Trophoblast cell (in vitro differentiated cells and primary cell): ENCODE data around the gene ALKBH4. TPM values are rescaled to one million over a fixed set of nuclear protein-coding genes. Genes with fewer than 3 reads are reported as not detected.
"Not testable (repeated sequence)": the region's sequence is repeated elsewhere in the genome, so short reads cannot be mapped to it uniquely, and the experiment has no call there.

ENCODE experiments used
- DNase-seq, 2 donors: peaks; one replicate each; pipeline ENCODE4 v3.0.0-alpha.2; 2016
- H2AFZ ChIP-seq: 2 replicates; pipeline ENCODE4 v1.6.1; 2013; ENCODE audit warnings: low read length, moderate library complexity, mild to moderate bottlenecking; ENCODE audit not compliant: insufficient read depth, poor library complexity
- H2AK5ac ChIP-seq: 2 replicates; pipeline ENCODE4 v1.6.1; 2013; ENCODE audit warnings: mild to moderate bottlenecking, low read length
- H2BK120ac ChIP-seq: 2 replicates; pipeline ENCODE4 v1.6.1; 2013; ENCODE audit warnings: low read length, mild to moderate bottlenecking, moderate library complexity; ENCODE audit not compliant: insufficient read depth, poor library complexity
- H2BK12ac ChIP-seq: 2 replicates; pipeline ENCODE4 v1.6.1; 2013; ENCODE audit warnings: mild to moderate bottlenecking, low read length, moderate library complexity
- H2BK5ac ChIP-seq: 2 replicates; pipeline ENCODE4 v1.6.1; 2013; ENCODE audit warnings: low read length, low read depth, moderate library complexity, mild to moderate bottlenecking; ENCODE audit not compliant: poor library complexity
- H3K14ac ChIP-seq: 2 replicates; pipeline ENCODE4 v1.6.1; 2013; ENCODE audit warnings: mild to moderate bottlenecking, low read length
- H3K18ac ChIP-seq: 2 replicates; pipeline ENCODE4 v1.6.1; 2013; ENCODE audit warnings: mild to moderate bottlenecking, low read length
- H3K23ac ChIP-seq: 2 replicates; pipeline ENCODE4 v1.6.1; 2013; ENCODE audit warnings: low read length
- H3K27ac ChIP-seq: 2 replicates; pipeline ENCODE4 v1.5.1; 2013; ENCODE audit warnings: low read depth, mild to moderate bottlenecking, inconsistent platforms, low read length, moderate library complexity
- H3K27me3 ChIP-seq: 2 replicates; pipeline ENCODE4 v1.6.1; 2013; ENCODE audit warnings: inconsistent platforms, mild to moderate bottlenecking, low read length, moderate library complexity; ENCODE audit not compliant: insufficient read depth
- H3K36me3 ChIP-seq, 2 experiments: 1 replicate in 1 of 2; 2 replicates in 1 of 2; pipeline ENCODE4 v1.6.1; 2013; ENCODE audit warnings: low read length in 2 of 2, mild to moderate bottlenecking in 2 of 2, moderate library complexity in 1 of 2; ENCODE audit not compliant: insufficient read depth in 2 of 2, control insufficient read depth in 1 of 2
- H3K4ac ChIP-seq: 2 replicates; pipeline ENCODE4 v1.6.1; 2013; ENCODE audit warnings: low read depth, mild to moderate bottlenecking, low read length, moderate library complexity
- H3K4me1 ChIP-seq, 2 experiments: 1 replicate in 1 of 2; 2 replicates in 1 of 2; pipeline ENCODE4 v1.6.1; 2013; ENCODE audit warnings: low read length in 2 of 2, mild to moderate bottlenecking in 2 of 2, moderate library complexity in 1 of 2; ENCODE audit not compliant: insufficient read depth in 2 of 2, control insufficient read depth in 1 of 2
- H3K4me2 ChIP-seq: 2 replicates; pipeline ENCODE4 v1.6.1; 2013; ENCODE audit warnings: inconsistent platforms, mild to moderate bottlenecking, low read length, moderate library complexity
- H3K4me3 ChIP-seq: 2 replicates; pipeline ENCODE4 v1.5.1; 2013; ENCODE audit warnings: mild to moderate bottlenecking, low read depth, low read length, inconsistent platforms
- H3K79me1 ChIP-seq: one replicate; pipeline ENCODE4 v1.6.1; 2013; ENCODE audit warnings: low read length
- H3K79me2 ChIP-seq: 2 replicates; pipeline ENCODE4 v1.6.1; 2013; ENCODE audit warnings: low read length, mild to moderate bottlenecking; ENCODE audit not compliant: control insufficient read depth, insufficient read depth, poor library complexity
- H3K9ac ChIP-seq: 2 replicates; pipeline ENCODE4 v1.6.1; 2013; ENCODE audit warnings: mild to moderate bottlenecking, low read length
- H3K9me3 ChIP-seq: 2 replicates; pipeline ENCODE4 v1.6.1; 2013; ENCODE audit warnings: low read depth, mild to moderate bottlenecking, control low read depth, inconsistent platforms, low read length; ENCODE audit not compliant: insufficient read depth
- H4K12ac ChIP-seq: 2 replicates; pipeline ENCODE4 v1.6.1; 2013; ENCODE audit warnings: low read depth, mild to moderate bottlenecking, low read length, moderate library complexity
- H4K8ac ChIP-seq: 2 replicates; pipeline ENCODE4 v1.6.1; 2013; ENCODE audit warnings: low read depth, mild to moderate bottlenecking, low read length, moderate library complexity
- H4K91ac ChIP-seq: one replicate; pipeline ENCODE4 v1.6.1; 2013; ENCODE audit warnings: low read depth, mild to moderate bottlenecking, low read length, moderate library complexity
- WGBS: extraction: QIAGEN DNeasy Blood & Tissue Kit; methylation state at CpG from one replicate; pipeline ENCODE4 v1.1.7; 2013; ENCODE audit warnings: missing lambda C conversion rate; ENCODE audit not compliant: insufficient read length, insufficient coverage; ENCODE audit errors: extremely low coverage; 5-methylcytosine and 5-hydroxymethylcytosine counted together
- polyA plus RNA-seq: library from polyadenylated mRNA; stranded (reverse); fragments of 200-250 nt; gene quantifications from 2 replicates; pipeline ENCODE4 v1.2.3, GENCODE V29; 2013

The ALKBH4 gene
- 7.3 TPM in 2 replicates for polyA plus RNA-seq

GRCh38 chr7:102464577-102465280 lies at the start of gene ALKBH4, which contains the start of gene LRWD1:
ALKBH4 (minus strand) TSS chr7:102464863; CDS start chr7:102464836, 27 bp downstream.
LRWD1 (plus strand) TSS chr7:102464984; CDS start chr7:102465081, 97 bp downstream.
- Histone ChIP-seq H3K27me3 (no peaks in the 10 kb centered on the region), H2AFZ (peak within 1 kb of the TSS; percentile 99), H3K79me2 (peaks cover 11% of the 10 kb centered on the region), H2BK120ac (peak within 1 kb of the TSS; percentile 60), H3K9ac (peak within 1 kb of the TSS; percentile 90), H3K9me3 (no peaks in the 10 kb centered on the region), H3K4me2 (peak within 1 kb of the TSS; percentile 69), H2AK5ac (peak within 1 kb of the TSS; percentile 61), H2BK12ac (no peak within 1 kb of the TSS), H3K4me3 (peak within 1 kb of the TSS; percentile 93), H3K27ac (no peak within 1 kb of the TSS), H4K8ac (peak within 1 kb of the TSS; percentile 100), H4K91ac (peak within 1 kb of the TSS; percentile 95), H3K18ac (peak within 1 kb of the TSS; percentile 66), H3K14ac (peak within 1 kb of the TSS; percentile 92), H3K4ac (peak within 1 kb of the TSS; percentile 88), H2BK5ac (peak within 1 kb of the TSS; percentile 39), H3K79me1 (peaks cover 7% of the 10 kb centered on the region), H3K4me1 (peaks cover 3 to 12% of the 10 kb centered on the region in 2 experiments), H3K23ac (no peak within 1 kb of the TSS), H3K36me3 (peaks cover 25% of the 10 kb centered on the region in 2 experiments), H4K12ac (peak within 1 kb of the TSS; percentile 74)
- peak; percentile 93 to 96 for DNase-seq
- no CpG with 5 or more reads among the region's 81 CpGs for WGBS

- no CpG with 5 or more reads among the region's 5 CpGs for WGBS
- H3K36me3 ChIP-seq, H2BK120ac ChIP-seq, H4K12ac ChIP-seq, H3K4me1 ChIP-seq, H3K27ac ChIP-seq, H3K4me3 ChIP-seq, H3K79me2 ChIP-seq, H3K4me2 ChIP-seq, H3K27me3 ChIP-seq, H3K79me1 ChIP-seq, H3K4ac ChIP-seq, H3K9ac ChIP-seq, H3K23ac ChIP-seq, DNase-seq, H2AK5ac ChIP-seq, H3K9me3 ChIP-seq, H2BK5ac ChIP-seq: not testable (repeated sequence)
- Histone ChIP-seq H3K18ac (peak overlapping the region; percentile 54), H4K91ac (peak overlapping the region; percentile 36), H3K14ac (peak overlapping the region; percentile 16), H2BK12ac (peak overlapping the region; percentile 15), H2AFZ (peak overlapping the region; percentile 52), H4K8ac (peak overlapping the region; percentile 25)
Measured at GRCh38 chr7:102512642-102513221, 48.1 kb upstream of the ALKBH4 start.

- H3K27ac ChIP-seq, H3K23ac ChIP-seq, H2BK120ac ChIP-seq, H2AK5ac ChIP-seq, H3K79me1 ChIP-seq, H4K8ac ChIP-seq, H3K4ac ChIP-seq, H3K4me3 ChIP-seq, H3K18ac ChIP-seq, H2BK5ac ChIP-seq, H4K91ac ChIP-seq, H3K14ac ChIP-seq, H4K12ac ChIP-seq, DNase-seq, H3K27me3 ChIP-seq, H3K9me3 ChIP-seq, H2AFZ ChIP-seq, H3K4me2 ChIP-seq, H3K4me1 ChIP-seq, H2BK12ac ChIP-seq, H3K79me2 ChIP-seq, H3K9ac ChIP-seq, H3K36me3 ChIP-seq: not testable (repeated sequence)
- WGBS = no CpG with 5 or more reads among the region's 30 CpGs
Measured at GRCh38 chr7:102511860-102512522, 47.3 kb upstream of the ALKBH4 start.

GRCh38 chr7:102510575-102510974 lies 45.9 kb upstream of the ALKBH4 start:
- not testable (repeated sequence) for H3K79me2 ChIP-seq, H4K12ac ChIP-seq, H2BK5ac ChIP-seq, H3K14ac ChIP-seq, H3K9ac ChIP-seq, H3K79me1 ChIP-seq, H3K9me3 ChIP-seq, H2AFZ ChIP-seq, H3K27me3 ChIP-seq, H3K18ac ChIP-seq, H3K23ac ChIP-seq, H2AK5ac ChIP-seq, H3K4me1 ChIP-seq, H3K36me3 ChIP-seq, DNase-seq, H3K4me3 ChIP-seq, H3K27ac ChIP-seq, H4K8ac ChIP-seq, H4K91ac ChIP-seq, H2BK12ac ChIP-seq, H3K4me2 ChIP-seq, H3K4ac ChIP-seq, H2BK120ac ChIP-seq
- no CpG with 5 or more reads among the region's 8 CpGs for WGBS
